Measurements from ENCODE around the gene RAB3A.
"Not testable (repeated sequence)": the region's sequence is repeated elsewhere in the genome, so short reads cannot be mapped to it uniquely, and the experiment has no call there.

RAB3A gene

DNA sequence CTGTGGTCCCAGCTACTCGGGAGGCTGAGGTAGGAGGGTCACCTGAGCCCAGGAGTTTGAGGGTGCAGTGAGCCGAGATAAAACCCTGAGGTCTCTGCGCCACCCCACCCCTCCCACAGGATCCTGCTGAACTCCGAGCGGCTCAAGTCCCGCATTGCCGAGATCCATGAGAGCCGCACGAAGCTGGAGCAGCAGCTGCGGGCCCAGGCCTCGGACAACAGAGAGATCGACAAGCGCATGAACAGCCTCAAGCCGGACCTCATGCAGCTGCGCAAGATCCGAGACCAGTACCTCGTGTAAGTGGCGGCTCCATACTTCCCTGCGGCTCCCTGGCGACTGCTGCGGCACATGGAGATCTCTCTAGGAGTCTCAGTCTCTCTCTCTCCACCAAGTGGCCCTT, 36.8 kb downstream of the RAB3A start:
- DNase-seq = no peak

- DNase-seq = no peak
Observed at GRCh38 chr19:18165794-18166544, 37.9 kb downstream of the RAB3A start.

DNA sequence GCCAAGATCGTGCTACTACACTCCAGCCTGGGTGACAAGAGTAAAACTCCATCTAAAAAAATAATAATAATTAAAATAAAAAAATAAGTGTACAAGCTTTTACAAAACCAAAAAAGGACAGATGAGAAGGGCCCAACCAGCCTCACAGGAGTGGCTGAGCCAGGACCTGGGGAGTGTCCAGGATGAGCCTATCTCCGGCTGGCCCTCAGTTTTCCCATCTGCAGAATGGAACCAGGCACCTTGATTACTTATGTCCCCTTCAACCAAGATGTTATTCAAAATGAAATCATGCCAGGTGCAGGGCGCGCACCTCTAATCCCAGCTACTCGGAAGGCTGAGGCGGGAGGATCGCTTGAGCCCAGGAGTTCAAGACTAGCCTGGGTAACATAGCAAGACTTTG, 39.8 kb downstream of the RAB3A start:
- no peak for DNase-seq

- DNase-seq = no peak
Observed at GRCh38 chr19:18161636-18162002, 42.2 kb downstream of the RAB3A start.

DNA sequence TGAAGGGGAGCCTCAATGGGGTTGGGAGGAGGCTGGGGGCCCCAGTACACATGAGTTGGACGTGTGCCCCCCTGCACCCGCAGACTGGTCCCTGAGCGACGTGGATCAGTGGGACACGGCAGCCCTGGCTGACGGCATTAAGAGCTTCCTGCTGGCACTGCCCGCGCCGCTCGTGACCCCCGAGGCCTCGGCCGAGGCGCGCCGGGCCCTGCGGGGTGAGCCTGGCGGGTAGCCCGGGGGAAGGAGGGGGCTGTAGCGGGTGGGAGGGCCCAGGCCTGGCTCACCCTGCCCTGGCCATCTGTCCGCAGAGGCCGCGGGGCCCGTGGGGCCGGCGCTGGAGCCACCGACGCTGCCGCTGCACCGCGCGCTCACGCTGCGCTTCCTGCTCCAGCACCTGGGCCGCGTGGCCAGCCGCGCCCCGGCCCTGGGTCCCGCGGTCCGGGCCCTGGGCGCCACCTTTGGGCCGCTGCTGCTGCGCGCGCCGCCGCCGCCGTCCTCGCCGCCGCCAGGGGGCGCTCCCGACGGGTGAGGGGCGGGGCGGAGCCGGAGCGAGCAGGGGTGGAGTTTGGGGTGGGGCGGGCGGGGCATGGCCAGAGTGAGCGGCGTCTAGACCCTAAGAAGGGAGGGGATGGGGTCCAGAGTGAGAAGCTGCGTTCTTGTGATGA, 42.7 kb downstream of the RAB3A start:
- peak; percentile 90 for DNase-seq

GRCh38 chr19:18160493-18160970, 43.3 kb downstream of the RAB3A start:
- DNase-seq = no peak

DNA sequence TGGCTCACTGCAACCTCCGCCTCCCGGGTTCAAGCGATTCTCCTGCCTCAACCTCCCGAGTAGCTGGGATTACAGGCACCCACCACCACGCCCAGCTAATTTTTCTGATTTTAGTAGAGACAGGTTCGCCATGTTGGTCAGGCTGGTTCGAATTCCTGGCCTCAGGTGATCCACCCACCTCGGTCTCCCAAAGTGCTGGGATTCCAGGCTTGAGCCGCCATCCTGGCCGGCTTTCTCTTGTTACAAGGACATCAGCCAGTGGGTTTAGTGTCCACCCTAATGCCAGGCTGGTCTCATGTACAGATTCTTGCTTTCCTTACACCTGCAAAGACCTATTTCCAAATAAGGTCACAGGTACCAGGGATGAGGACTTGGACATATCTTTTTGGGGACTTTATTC, 44.0 kb downstream of the RAB3A start:
- DNase-seq = no peak

GRCh38 chr19:18159059-18159616, 44.7 kb downstream of the RAB3A start:
- not testable (repeated sequence) for DNase-seq

- no peak for DNase-seq
Observed at GRCh38 chr19:18158467-18158866, 45.4 kb downstream of the RAB3A start.

DNA sequence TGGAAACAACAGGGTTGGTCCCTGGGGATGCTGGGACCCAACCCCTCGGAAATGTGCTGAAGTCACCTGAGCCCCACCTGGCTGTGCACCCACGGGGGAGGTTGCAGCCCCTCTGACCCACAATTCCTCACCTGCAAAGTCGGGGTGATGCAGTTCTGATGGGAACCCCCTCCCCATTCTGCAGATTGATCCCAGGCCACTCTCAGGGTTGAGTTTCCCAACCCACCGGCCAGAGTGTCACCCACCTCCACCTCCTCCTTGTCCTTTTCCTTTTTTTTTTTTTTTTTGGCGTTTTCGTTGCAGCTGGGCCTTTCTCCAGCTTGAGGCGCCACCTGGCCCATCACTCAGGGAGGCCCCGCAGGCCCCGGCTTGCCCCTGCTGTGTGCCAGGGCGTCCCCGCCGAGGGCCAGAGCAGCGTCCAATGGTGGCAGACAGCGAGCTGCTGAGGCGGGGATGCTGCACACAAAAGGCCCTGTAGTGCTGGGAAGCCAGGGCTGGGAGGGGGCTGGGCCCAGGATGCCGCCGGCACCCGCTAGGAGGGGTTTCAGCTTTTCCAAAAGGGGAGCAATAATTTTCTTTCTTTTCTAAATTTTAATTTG, 46.3 kb downstream of the RAB3A start:
- DNase-seq = no peak

GRCh38 chr19:18156841-18157464, 46.9 kb downstream of the RAB3A start:
- no peak for DNase-seq

DNA sequence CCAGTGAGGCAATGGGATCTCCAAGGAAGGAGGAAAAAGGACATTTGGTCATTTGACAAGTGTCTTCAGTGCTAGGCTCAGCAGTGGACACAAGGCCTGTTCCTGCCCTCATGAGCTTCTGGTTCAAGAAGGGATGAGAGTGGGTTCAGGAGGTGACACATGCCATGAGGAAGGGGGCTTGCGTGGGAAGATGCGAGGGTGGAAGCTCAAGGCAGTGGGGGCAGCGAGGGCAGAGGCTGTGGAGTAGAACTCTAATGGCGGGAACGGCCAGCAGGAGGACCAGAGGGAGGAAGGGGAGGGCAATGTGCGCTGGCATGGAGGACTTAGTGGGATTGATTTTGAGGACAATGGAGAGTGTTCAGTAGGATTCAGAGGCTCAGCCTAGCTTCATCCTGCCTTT, 47.6 kb downstream of the RAB3A start:
- DNase-seq = no peak

- no peak for DNase-seq
Observed at GRCh38 chr19:18155095-18156087, 48.5 kb downstream of the RAB3A start.

- no peak for DNase-seq
Observed at GRCh38 chr19:18153556-18154134, 50.2 kb downstream of the RAB3A start.

DNA sequence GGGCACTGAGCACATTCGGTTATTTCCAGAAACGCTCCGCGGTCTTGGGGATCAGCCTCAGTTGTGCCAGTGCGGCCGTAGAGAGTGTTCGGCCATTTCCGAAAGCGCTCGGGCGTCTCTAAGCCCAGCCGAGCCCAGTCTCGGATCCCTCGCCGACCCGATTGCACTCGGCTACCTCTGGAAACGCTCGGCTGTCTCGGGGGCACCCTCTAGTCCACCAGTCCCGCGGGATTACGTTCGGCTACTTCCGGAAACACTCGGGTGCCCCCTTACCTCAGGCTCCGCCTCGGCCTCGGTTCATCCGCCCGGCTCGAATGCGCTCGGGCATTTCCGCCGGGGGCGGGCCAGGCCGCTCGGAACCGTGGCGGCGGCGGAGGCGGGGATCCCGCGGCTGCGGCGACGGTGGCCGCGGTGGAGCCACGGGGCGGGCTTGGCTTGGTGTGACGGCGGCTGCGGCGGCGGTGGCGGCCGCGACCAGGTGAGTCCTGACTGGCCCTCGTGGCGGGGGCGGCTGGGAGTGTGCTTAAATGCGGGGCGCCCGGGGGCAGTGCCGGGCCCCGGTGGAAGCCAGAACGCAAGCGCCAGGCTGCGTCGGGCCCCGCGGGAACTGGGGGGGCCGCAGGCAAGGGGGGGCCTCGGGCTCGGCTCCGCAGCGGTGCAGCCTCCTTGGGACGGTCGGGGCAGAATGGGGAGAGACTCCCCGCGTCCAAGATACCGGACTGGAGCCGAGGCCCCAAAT, 50.9 kb downstream of the RAB3A start, which contains the start of gene PIK3R2:
PIK3R2 (plus strand) TSS at position 347 of the 739 bp plus-strand sequence. CDS start 2,717 bp downstream, outside the sequence.
- peak; percentile 100 for DNase-seq

DNA sequence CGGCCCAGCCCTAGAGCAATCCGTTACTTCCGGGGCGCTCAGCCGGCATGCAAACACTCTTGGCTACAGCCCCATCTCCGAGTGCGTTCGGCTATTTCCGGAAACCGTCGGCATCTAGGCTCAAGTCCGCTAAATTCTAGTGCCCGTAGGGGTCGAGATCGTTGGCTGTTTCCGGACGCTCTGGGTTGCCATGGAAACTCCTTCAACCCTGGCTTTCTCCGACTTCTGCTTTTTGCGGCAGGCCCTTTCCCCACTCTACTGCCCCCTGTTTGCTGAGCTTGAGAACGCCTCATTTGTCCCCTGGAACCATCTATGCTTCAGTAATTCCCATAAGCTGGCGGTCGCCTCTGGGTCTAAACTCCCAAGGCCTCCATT, 51.4 kb downstream of the RAB3A start:
- peak; percentile 98 for DNase-seq

GRCh38 chr19:18150776-18151624, 52.8 kb downstream of the RAB3A start:
- no peak for DNase-seq

DNA sequence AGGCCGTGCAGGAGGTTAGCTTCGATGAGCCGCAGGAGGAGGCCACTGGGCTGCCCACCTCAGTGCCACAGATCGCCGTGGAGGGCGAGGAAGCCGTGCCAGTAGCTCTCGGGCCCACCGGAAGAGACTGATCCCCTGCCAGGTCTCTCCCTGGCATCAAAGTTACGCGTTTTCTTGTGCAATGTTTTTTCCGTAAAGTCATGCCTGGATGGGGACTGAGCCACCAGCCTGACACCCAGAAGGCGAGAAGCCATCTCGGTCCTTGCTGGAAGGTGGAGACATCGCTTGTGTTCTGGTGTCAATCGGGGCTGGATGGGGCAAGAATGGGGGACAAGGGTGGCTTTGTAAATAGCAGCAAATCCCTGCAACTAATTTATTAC, 54.3 kb downstream of the RAB3A start:
- no peak for DNase-seq

DNA sequence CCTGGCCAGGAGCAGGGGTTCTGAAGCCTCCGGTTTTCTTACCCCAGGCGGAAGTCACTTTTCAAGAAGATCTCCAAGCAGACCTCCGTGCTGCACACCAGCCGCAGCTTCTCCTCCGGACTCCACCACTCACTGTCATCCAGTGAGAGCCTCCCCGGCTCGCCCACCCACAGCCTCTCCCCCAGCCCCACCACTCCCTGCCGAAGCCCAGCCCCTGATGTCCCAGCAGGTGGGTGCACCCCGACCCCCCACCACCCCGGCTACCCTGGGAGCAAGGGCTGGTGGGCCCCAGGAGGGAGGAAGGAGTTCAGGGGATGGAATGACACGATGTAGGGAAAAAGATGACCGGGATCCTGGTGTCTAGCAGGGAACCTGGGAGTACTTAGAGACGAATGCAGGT, 56.4 kb downstream of the RAB3A start:
- DNase-seq = no peak
